A673 (cell line): ENCODE data around the gene VARS1. TPM values are rescaled to one million over a fixed set of nuclear protein-coding genes. Genes with fewer than 3 reads are reported as not detected.

ENCODE experiments used
- BruUV-seq: library from RNA; stranded (reverse); fragments of 400-500 nt; replicated peaks from 2 replicates; lab custom pipeline; 2021; lab: Mats Ljungman, UMichigan
- CTCF ChIA-PET: fragments of 300-600 bp; sonication (Branson Sonifier 250); formaldehyde crosslinking; loops from one replicate; lab custom pipeline; 2022; ENCODE audit warnings: antibody characterized with exemption; lab: Charles Lee
- POLR2A ChIA-PET: fragments of 300-600 bp; sonication (Branson Sonifier 250); formaldehyde crosslinking; loops from one replicate; lab custom pipeline; 2022; ENCODE audit warnings: antibody characterized with exemption; ENCODE audit not compliant: low non-redundant PET; lab: Charles Lee
- DNase-seq: peaks from one replicate; pipeline ENCODE4 v3.0.0-alpha.2; 2015; ENCODE audit warnings: low spot score
- H3K27ac ChIP-seq: fragments of 200-600 bp; sonication (generic); 2 replicates; pipeline ENCODE4 v1.5.1; 2016; ENCODE audit warnings: mixed run types, low read depth, mild to moderate bottlenecking, mixed read lengths, antibody characterized with exemption, low read length; ENCODE audit not compliant: poor library complexity, severe bottlenecking
- H3K27me3 ChIP-seq: fragments of 200-600 bp; sonication (generic); replicated peaks from 2 replicates; pipeline ENCODE4 v1.6.1; 2017; ENCODE audit warnings: mixed run types, low read depth, mild to moderate bottlenecking, mixed read lengths, antibody characterized with exemption, low read length; ENCODE audit not compliant: insufficient read depth, poor library complexity
- H3K36me3 ChIP-seq: fragments of 200-600 bp; sonication (generic); 2 replicates; pipeline ENCODE4 v1.6.1; 2016; ENCODE audit warnings: mixed run types, mild to moderate bottlenecking, mixed read lengths, antibody characterized with exemption, low read length; ENCODE audit not compliant: insufficient read depth, poor library complexity, severe bottlenecking
- H3K4me1 ChIP-seq: fragments of 200-600 bp; sonication (generic); 2 replicates; pipeline ENCODE4 v1.6.1; 2017; ENCODE audit warnings: mixed run types, mild to moderate bottlenecking, mixed read lengths, antibody characterized with exemption, low read length; ENCODE audit not compliant: insufficient read depth, poor library complexity, severe bottlenecking
- H3K4me3 ChIP-seq: fragments of 200-600 bp; sonication (generic); 2 replicates; pipeline ENCODE4 v1.5.1; 2016; ENCODE audit warnings: low read depth, mixed run types, mild to moderate bottlenecking, mixed read lengths, low read length; ENCODE audit not compliant: poor library complexity, severe bottlenecking
- H3K9me3 ChIP-seq: fragments of 200-600 bp; sonication (generic); 2 replicates; pipeline ENCODE4 v1.6.1; 2016; ENCODE audit warnings: mixed run types, low read depth, mild to moderate bottlenecking, mixed read lengths, antibody characterized with exemption, low read length; ENCODE audit not compliant: poor library complexity, severe bottlenecking
- CTCF ChIP-seq: fragments of 300-800, 200-600 bp; sonication (generic); conservative IDR thresholded peaks from 2 replicates; pipeline ENCODE4 v1.5.1; 2017; ENCODE audit warnings: low read depth, mild to moderate bottlenecking, antibody characterized with exemption, low read length, moderate library complexity, mixed read lengths
- EZH2 ChIP-seq: fragments of 200-600 bp; sonication (generic); IDR thresholded peaks from 2 replicates; pipeline ENCODE4 v1.6.1; 2017; ENCODE audit warnings: borderline replicate concordance, low read depth, mild to moderate bottlenecking, mixed read lengths, antibody characterized with exemption, low read length; ENCODE audit not compliant: poor library complexity, severe bottlenecking
- intact Hi-C: fragments of 100-400 bp; cut with micrococcal nuclease; formaldehyde crosslinking; loops from one replicate; pipeline ENCODE4 v1.10.0; 2022; ENCODE audit not compliant: unreplicated experiment
- total RNA-seq: library from RNA; stranded (reverse); gene quantifications from 2 replicates; pipeline ENCODE4 v1.2.3, GENCODE V29; 2021

The VARS1 gene
- total RNA-seq, 1 experiment from 2014 or later: 233 TPM

DNA sequence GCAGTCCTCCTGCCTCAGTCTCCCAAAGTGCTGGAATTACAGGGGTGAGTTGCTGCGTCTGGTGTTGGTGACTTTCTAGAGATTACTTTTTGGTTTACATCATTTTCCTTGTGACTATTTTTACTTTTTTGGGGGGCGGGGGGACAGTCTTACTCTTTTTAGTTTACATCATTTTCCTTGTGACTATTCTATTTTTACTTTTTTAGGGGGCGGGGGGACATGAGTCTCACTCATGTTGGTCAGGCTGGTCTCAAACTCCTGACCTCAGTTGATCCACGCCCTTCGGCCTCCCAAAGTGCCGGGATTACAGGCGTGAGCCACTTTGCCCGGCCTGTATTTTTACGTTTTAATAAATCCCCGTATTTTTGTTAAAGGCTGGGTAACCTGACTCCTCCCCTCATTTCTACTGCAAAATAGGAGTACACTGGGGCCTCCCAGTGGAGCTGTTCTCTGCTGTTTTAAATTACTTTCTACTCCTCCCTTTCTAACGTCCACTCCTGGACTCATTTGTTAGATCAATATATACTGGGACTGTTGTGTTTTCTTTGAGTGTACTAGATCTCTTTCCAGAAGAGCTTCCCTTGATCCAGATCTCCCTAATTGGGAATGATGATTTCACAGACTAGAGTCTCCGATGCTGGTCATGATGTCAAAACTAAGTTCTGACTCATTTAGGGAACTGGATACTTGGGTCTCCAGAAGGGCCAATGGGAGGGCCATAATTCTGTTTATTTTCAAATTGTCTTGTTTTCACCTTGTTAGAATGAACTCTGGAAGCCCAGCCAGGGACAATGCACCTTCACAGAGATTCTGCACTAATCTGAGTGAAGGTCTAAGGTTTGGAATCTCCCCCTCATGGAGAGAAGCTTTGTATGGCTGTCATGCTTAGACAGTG, 41.2 kb upstream of the VARS1 start:
- no peak for DNase-seq
- peaks cover 19% of the 10 kb centered on the region for H3K4me1 ChIP-seq
- BruUV-seq: no TSS peak
- CTCF ChIA-PET: no interaction called here
- intact Hi-C loops: no loop called here
- TF ChIP-seq CTCF (no peak), EZH2 (no peak)
- H3K27ac ChIP-seq: peak overlapping the region; percentile 98
- no peaks in the 10 kb centered on the region for H3K27me3 ChIP-seq
- H3K4me3 ChIP-seq: peak overlapping the region; percentile 74
- no peaks in the 10 kb centered on the region for H3K9me3 ChIP-seq
- POLR2A ChIA-PET: interaction anchor here (0.6 kb wide), 1 partner anchor 233 kb away, joined by 3 read pairs; no protein-coding TSS in a partner anchor
- H3K36me3 ChIP-seq: peaks cover 54% of the 10 kb centered on the region

- no TSS peak for BruUV-seq
- DNase-seq: no peak
- H3K27me3 ChIP-seq: no peaks in the 10 kb centered on the region
- CTCF ChIA-PET: interaction anchor here (0.7 kb wide), 1 partner anchor 103 kb away, joined by 11 read pairs; no protein-coding TSS in a partner anchor
- POLR2A ChIA-PET: interaction anchor here (0.6 to 0.7 kb wide), 2 partner anchors 13 to 233 kb away, joined by 3 to 10 read pairs; no protein-coding TSS in a partner anchor
- H3K9me3 ChIP-seq: no peaks in the 10 kb centered on the region
- peak overlapping the region; percentile 98 for H3K27ac ChIP-seq
- intact Hi-C loops: no loop called here
- H3K36me3 ChIP-seq: peaks cover 52% of the 10 kb centered on the region
- TF ChIP-seq EZH2: no peak
- TF ChIP-seq CTCF: no peak
- peak overlapping the region; percentile 74 for H3K4me3 ChIP-seq
- peaks cover 25% of the 10 kb centered on the region for H3K4me1 ChIP-seq
These were observed 40.5 kb upstream of the VARS1 start for GRCh38 chr6:31836047-31836473.

GRCh38 chr6:31834367-31835250, 39.1 kb upstream of the VARS1 start:
- no peak for TF ChIP-seq CTCF
- no peak for TF ChIP-seq EZH2
- CTCF ChIA-PET: no interaction called here
- Histone ChIP-seq H3K4me3 (peak overlapping the region; percentile 74), H3K4me1 (peaks cover 25% of the 10 kb centered on the region), H3K36me3 (peaks cover 38% of the 10 kb centered on the region), H3K9me3 (no peaks in the 10 kb centered on the region), H3K27me3 (no peaks in the 10 kb centered on the region), H3K27ac (peak overlapping the region; percentile 98)
- BruUV-seq: no TSS peak
- DNase-seq: peak; percentile 90
- intact Hi-C loops: loop anchor here (2.0 to 5.0 kb wide), 3 partner anchors 42 to 292 kb away; partner anchors contain the start of genes DDX39B and GPANK1
- POLR2A ChIA-PET: no interaction called here
